Endothelial cell of umbilical vein (primary cell): Measurements from ENCODE around the gene ELOVL1. TPM values are rescaled to one million over a fixed set of nuclear protein-coding genes. Genes with fewer than 3 reads are reported as not detected.

Experiments
- BruUV-seq: library from RNA; stranded (reverse); fragments of 400-500 nt; replicated peaks from 2 replicates; lab custom pipeline; 2021; lab: Mats Ljungman, UMichigan
- CTCF ChIA-PET: fragments of 300-600, 350-600 bp; sonication (Branson Sonifier 250); formaldehyde crosslinking; loops from one replicate; lab custom pipeline; 2021; ENCODE audit warnings: antibody characterized with exemption, inconsistent platforms; lab: Charles Lee
- POLR2A ChIA-PET: fragments of 300-600, 350-600 bp; sonication (Branson Sonifier 250); formaldehyde crosslinking; loops from one replicate; lab custom pipeline; 2021; ENCODE audit warnings: antibody characterized with exemption, inconsistent platforms; lab: Charles Lee
- DNase-seq: peaks from one replicate; pipeline ENCODE4 v3.0.0-alpha.2; 2011; ENCODE audit warnings: low read depth, low spot score
- FAIRE-seq: peaks from 2 replicates; lab custom pipeline; 2011; peaks lifted over from hg19 to GRCh38; lab: Jason Lieb, UNC
- H2AFZ ChIP-seq: 2 replicates; pipeline ENCODE4 v1.6.0; 2012; ENCODE audit warnings: low read depth, low read length, control low read depth, inconsistent platforms
- H3K27ac ChIP-seq: 2 replicates; pipeline ENCODE4 v1.5.1; 2011; ENCODE audit warnings: low read depth, mild to moderate bottlenecking, control low read depth, low read length, moderate library complexity; ENCODE audit not compliant: insufficient read depth
- H3K27me3 ChIP-seq, 2 experiments: 2 replicates each; pipeline versions ENCODE4 v1.6.0 to v1.6.1; 2011; ENCODE audit warnings: low read length in 2 of 2, mixed read lengths in 1 of 2; ENCODE audit not compliant: control insufficient read depth in 2 of 2, insufficient read depth in 2 of 2
- H3K36me3 ChIP-seq, 2 experiments: 2 replicates in 1 of 2; 3 replicates in 1 of 2; pipeline ENCODE4 v1.5.1; 2011; ENCODE audit warnings: low read length in 2 of 2, mild to moderate bottlenecking in 1 of 2, moderate library complexity in 1 of 2; ENCODE audit not compliant: control insufficient read depth in 2 of 2, insufficient read depth in 2 of 2; ENCODE audit errors: extremely low read depth in 1 of 2
- H3K4me1 ChIP-seq: 3 replicates; pipeline ENCODE4 v1.5.1; 2011; ENCODE audit warnings: mild to moderate bottlenecking, low read length; ENCODE audit not compliant: control insufficient read depth, insufficient read depth; ENCODE audit errors: extremely low read depth
- H3K4me2 ChIP-seq: 2 replicates; pipeline ENCODE4 v1.6.1; 2011; ENCODE audit warnings: low read length, control low read depth, mixed read lengths; ENCODE audit not compliant: insufficient read depth
- H3K4me3 ChIP-seq, 3 experiments: fragments of 200-600 bp in 1 of 3; sonication (generic), shearing (Covaris generic) in 1 of 3; replicated peaks in 1 of 3; 2 replicates each; pipeline ENCODE4 v1.5.1; 2011 to 2016; ENCODE audit warnings: control low read depth in 3 of 3, low read length in 3 of 3, mild to moderate bottlenecking in 2 of 3, inconsistent platforms in 1 of 3, low read depth in 1 of 3, moderate library complexity in 1 of 3; ENCODE audit not compliant: insufficient read depth in 1 of 3
- H3K79me2 ChIP-seq: 2 replicates; pipeline ENCODE4 v1.6.0; 2012; ENCODE audit warnings: low read length, inconsistent platforms; ENCODE audit not compliant: control insufficient read depth, insufficient read depth
- H3K9ac ChIP-seq: replicated peaks from 2 replicates; pipeline ENCODE3; 2011; ENCODE audit warnings: low read length, control low read depth; ENCODE audit not compliant: insufficient read depth; ENCODE audit errors: extremely low read depth
- H3K9me1 ChIP-seq: replicated peaks from 3 replicates; pipeline ENCODE4 v1.6.0; 2011; ENCODE audit warnings: mild to moderate bottlenecking, low read length; ENCODE audit not compliant: control insufficient read depth, insufficient read depth; ENCODE audit errors: extremely low read depth
- H3K9me3 ChIP-seq: replicated peaks from 2 replicates; pipeline ENCODE4 v1.5.1; 2012; ENCODE audit warnings: low read length, inconsistent platforms; ENCODE audit not compliant: control insufficient read depth, insufficient read depth
- H4K20me1 ChIP-seq: replicated peaks from 2 replicates; pipeline ENCODE3; 2011; ENCODE audit warnings: mild to moderate bottlenecking, low read length; ENCODE audit not compliant: control insufficient read depth, insufficient read depth; ENCODE audit errors: extremely low read depth
- FOS ChIP-seq: IDR thresholded peaks from 2 replicates; pipeline ENCODE4 v1.6.1; 2011; ENCODE audit warnings: mild to moderate bottlenecking, low read length, moderate library complexity, borderline replicate concordance; ENCODE audit not compliant: insufficient read depth
- JUN ChIP-seq: IDR thresholded peaks from 2 replicates; pipeline ENCODE4 v1.6.1; 2011; ENCODE audit warnings: borderline replicate concordance, low read depth; ENCODE audit not compliant: insufficient read length, insufficient read depth
- POLR2AphosphoS5 ChIP-seq: IDR thresholded peaks from 2 replicates; pipeline ENCODE4 v1.6.1; 2012; ENCODE audit warnings: low read depth, mild to moderate bottlenecking, control low read depth, low read length, moderate library complexity; ENCODE audit not compliant: insufficient read depth
- dilution Hi-C: fragments of 300-500 bp; cut with MboI; formaldehyde crosslinking; loops from one replicate; pipeline ENCODE4 v1.15.0; 2019; ENCODE audit warnings: low sequenced_read_pairs; ENCODE audit not compliant: extremely low pct_ligation_motif_present
- intact Hi-C: fragments of 100-400 bp; cut with micrococcal nuclease; formaldehyde crosslinking; loops from one replicate; pipeline ENCODE4 v1.10.0; 2022
- polyA plus RNA-seq, 4 experiments: library from polyadenylated mRNA; depleted of rRNA in 3 of 4; stranded (reverse) in 3 of 4; unstranded in 1 of 4; fragments of >200 nt; gene quantifications; 2 replicates each; pipeline versions ENCODE4 v1.2.1 to v1.2.3, GENCODE V29; 2011 to 2012; ENCODE audit warnings: missing spikeins in 1 of 4
- total RNA-seq: library from RNA; stranded (reverse); gene quantifications from 2 replicates; pipeline ENCODE4 v1.2.3, GENCODE V29; 2021

Gene ELOVL1
- total and polyA plus RNA-seq, 2 donors (not counting 3 experiments of a cell fraction or from before 2014, with no cell fraction given) = 134 to 303 TPM

DNA sequence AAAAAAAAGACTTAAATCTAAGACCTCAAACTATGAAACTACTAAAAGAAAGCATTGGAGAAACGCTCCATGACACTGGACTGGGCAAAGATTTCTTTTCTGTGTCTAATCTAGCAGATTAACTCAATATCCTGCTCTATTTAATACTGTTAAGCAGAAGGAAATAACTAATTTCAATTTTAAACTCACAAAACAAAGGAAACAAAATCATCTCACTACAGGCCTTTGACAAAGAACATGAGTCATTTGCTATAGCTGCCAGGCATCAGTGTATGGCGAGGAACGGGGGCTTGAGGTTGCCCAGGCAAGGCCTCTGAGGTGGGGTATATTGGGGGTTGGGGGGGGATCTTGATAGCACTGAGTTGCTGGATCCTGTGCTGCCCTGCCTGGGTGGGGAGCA lies 42.8 kb upstream of the ELOVL1 start:
- Histone ChIP-seq H3K4me2 (no peak overlapping the region), H3K9ac (no peak overlapping the region), H3K4me3 (no peak overlapping the region), H3K79me2 (no peaks in the 10 kb centered on the region), H3K9me3 (no peaks in the 10 kb centered on the region), H2AFZ (no peak overlapping the region), H3K9me1 (no peaks in the 10 kb centered on the region), H4K20me1 (no peaks in the 10 kb centered on the region), H3K27ac (no peak overlapping the region), H3K27me3 (no peaks in the 10 kb centered on the region), H3K4me1 (peaks cover 4% of the 10 kb centered on the region), H3K36me3 (peaks cover 4 to 11% of the 10 kb centered on the region in 2 experiments)
- dilution Hi-C loops (loop anchor here (25.0 kb wide), 1 partner anchor 173 kb away; no protein-coding TSS in a partner anchor), intact Hi-C loops (no loop called here)
- POLR2A ChIA-PET = no interaction called here
- FAIRE-seq (peak; percentile 4), DNase-seq (no peak)
- CTCF ChIA-PET = interaction anchor here (0.7 to 6.9 kb wide), 2 partner anchors 173 to 181 kb away, joined by 3 to 269 read pairs; no protein-coding TSS in a partner anchor
- no TSS peak for BruUV-seq
- TF ChIP-seq JUN = no peak
- TF ChIP-seq FOS = no peak

DNA sequence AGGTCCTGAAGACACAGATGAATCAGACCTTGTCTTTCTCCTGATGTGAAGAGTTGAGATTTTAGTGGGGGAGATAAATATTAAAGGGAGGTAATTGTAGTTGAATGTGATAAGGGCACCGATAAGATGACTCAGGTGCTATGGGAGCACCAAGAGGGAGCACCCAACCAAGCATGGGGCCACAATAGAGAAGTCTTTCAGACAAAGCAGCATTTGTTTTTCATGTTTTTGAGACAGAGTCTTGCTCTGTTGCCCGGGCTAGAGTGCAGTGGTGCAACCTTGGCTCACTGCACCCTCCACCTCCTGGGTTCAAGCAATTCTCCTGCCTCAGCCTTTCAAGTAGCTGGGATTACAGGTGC lies 38.0 kb upstream of the ELOVL1 start:
- dilution Hi-C loops = loop anchor here (25.0 kb wide), 1 partner anchor 169 kb away; no protein-coding TSS in a partner anchor
- DNase-seq (no peak), FAIRE-seq (no peak)
- no TSS peak for BruUV-seq
- H3K9me1 ChIP-seq = no peaks in the 10 kb centered on the region
- no peak overlapping the region for H3K4me2 ChIP-seq
- H3K27ac ChIP-seq = no peak overlapping the region
- no peaks in the 10 kb centered on the region for H3K9me3 ChIP-seq
- ChIA-PET POLR2A (no interaction called here), CTCF (interaction anchor here (1.3 kb wide), 1 partner anchor 9 kb away, joined by 8 read pairs; no protein-coding TSS in a partner anchor)
- no peak overlapping the region for H2AFZ ChIP-seq
- H3K9ac ChIP-seq = no peak overlapping the region
- no peak overlapping the region for H3K4me3 ChIP-seq
- H3K27me3 ChIP-seq = no peaks in the 10 kb centered on the region
- no peaks in the 10 kb centered on the region for H3K79me2 ChIP-seq
- intact Hi-C loops = no loop called here
- H3K4me1 ChIP-seq = no peaks in the 10 kb centered on the region
- no peaks in the 10 kb centered on the region for H4K20me1 ChIP-seq
- H3K36me3 ChIP-seq = peaks cover 13 to 26% of the 10 kb centered on the region in 2 experiments
- TF ChIP-seq POLR2AphosphoS5 = no peak
